ENCODE results near the gene MYOM1.

DNA sequence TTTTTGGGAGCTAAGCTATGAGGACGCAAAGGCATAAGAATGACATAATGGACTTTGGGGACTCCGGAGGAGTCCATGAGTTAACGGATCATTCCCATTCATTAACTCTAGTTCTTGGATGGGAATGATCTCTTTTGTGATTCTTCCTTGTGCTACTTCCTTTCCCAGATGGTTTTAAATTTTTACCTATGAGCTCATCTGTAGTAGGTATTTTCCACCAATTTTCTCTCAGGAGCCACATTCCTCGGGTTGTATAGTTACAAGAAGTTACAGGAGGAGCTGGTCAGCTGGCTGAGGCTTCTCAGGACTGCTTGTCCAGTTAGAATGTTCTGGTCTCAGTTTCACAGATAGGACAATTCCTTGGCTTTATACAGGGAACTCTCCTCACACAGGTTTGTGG lies 164.0 kb downstream of the MYOM1 start:
- TF ChIP-seq, protein P1, sequence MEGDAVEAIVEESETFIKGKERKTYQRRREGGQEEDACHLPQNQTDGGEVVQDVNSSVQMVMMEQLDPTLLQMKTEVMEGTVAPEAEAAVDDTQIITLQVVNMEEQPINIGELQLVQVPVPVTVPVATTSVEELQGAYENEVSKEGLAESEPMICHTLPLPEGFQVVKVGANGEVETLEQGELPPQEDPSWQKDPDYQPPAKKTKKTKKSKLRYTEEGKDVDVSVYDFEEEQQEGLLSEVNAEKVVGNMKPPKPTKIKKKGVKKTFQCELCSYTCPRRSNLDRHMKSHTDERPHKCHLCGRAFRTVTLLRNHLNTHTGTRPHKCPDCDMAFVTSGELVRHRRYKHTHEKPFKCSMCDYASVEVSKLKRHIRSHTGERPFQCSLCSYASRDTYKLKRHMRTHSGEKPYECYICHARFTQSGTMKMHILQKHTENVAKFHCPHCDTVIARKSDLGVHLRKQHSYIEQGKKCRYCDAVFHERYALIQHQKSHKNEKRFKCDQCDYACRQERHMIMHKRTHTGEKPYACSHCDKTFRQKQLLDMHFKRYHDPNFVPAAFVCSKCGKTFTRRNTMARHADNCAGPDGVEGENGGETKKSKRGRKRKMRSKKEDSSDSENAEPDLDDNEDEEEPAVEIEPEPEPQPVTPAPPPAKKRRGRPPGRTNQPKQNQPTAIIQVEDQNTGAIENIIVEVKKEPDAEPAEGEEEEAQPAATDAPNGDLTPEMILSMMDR (IDR thresholded peaks at IDR 0.05): no peak
- TF ChIP-seq POLR2A (IDR thresholded peaks at IDR 0.05): no peak
